Erythroblast (primary cell): ENCODE measurements around the gene CYTH1.

ENCODE experiments used
- GATA1 ChIP-seq: IDR thresholded peaks from 2 replicates; pipeline ENCODE4 v1.6.1; 2011; ENCODE audit warnings: low read depth, mild to moderate bottlenecking, control low read depth, low read length, moderate library complexity
- POLR2A ChIP-seq: IDR thresholded peaks from 2 replicates; pipeline ENCODE4 v1.6.1; 2011; ENCODE audit warnings: mild to moderate bottlenecking, low read length

- TF ChIP-seq POLR2A, result no peak
- no peak for TF ChIP-seq GATA1
These were observed 152.6 kb downstream of the CYTH1 start for GRCh38 chr17:78629436-78629995.
